ENCODE data around the gene EPHA7.

- TF ChIP-seq CTCF (IDR thresholded peaks at IDR 0.05) = no peak
- no peak for TF ChIP-seq EZH2 (IDR thresholded peaks at IDR 0.05)
Observed at GRCh38 chr6:93412452-93412851, 6.9 kb downstream of the EPHA7 start.

All from neural progenitor cell (in vitro differentiated cells).